GM18520 (cell line): ENCODE measurements around the gene SFT2D3.

Experiments
- ATAC-seq: cut with Tn5 transposase; IDR thresholded peaks from one replicate; pipeline ENCODE4 v1.9.1; 2021; ENCODE audit not compliant: unreplicated experiment

The SFT2D3 gene

DNA sequence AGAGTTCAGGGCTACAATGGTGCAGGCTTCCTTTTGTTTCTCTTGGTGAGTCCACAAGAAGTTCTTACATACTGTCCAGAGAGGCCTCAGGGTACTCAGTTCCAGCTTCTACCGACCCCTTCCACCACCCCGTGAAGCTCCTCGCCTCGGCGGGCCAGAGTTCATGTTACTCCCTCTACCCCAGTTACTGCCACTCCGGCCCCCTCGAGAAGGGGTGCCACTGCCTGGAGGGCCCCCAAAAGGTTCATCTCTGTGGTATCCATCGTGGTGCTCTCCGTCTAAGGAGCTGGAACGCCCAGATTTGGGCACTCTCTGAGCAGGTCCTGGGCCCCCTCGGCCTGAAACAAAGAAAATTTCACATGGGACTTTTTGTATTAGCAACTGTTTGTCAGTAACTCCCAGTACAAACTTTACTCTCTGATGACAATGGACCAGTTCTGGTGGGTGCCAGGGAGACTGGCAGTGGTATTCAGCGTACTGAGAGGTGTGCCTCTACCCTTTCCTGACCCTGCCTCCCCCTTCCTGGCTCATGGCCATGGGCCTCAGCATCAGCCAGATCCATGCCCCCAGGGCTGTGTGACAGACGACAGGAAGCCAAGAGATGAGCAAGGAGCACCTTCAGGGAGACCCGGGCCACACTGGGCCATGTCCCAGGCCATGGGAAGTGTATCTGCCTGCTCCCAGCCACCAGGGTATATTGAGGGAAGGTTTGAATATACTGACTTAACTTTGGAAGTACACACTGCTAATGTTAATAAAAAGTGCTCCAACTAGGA is 5.1 kb downstream of the SFT2D3 start:
- ATAC-seq: no peak

- ATAC-seq: no peak
Measured at GRCh38 chr2:127707890-127708648, 6.8 kb downstream of the SFT2D3 start.

- ATAC-seq: no peak
Measured at GRCh38 chr2:127709336-127709735, 8.0 kb downstream of the SFT2D3 start.

DNA sequence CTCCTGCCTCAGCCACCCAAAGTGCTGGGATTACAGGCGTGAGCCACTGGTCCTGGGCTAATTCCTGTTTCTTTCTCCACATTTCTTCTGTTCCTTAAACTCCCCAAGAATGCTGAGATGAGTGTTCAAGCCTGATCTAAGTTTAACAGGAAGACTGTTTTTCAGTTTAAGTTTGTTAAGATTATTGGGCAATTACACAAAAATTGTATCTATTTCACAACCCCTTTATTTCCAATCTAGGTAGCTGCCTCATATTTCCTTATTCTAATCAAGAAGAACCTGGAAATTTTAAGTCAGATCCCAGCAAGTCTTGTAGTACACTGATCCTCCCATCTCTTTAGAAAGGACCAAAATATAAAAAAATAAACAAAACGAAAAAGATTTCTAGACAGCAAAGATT is 11.7 kb downstream of the SFT2D3 start:
- ATAC-seq: no peak

GRCh38 chr2:127713562-127713961 is 12.3 kb downstream of the SFT2D3 start:
- ATAC-seq: no peak

DNA sequence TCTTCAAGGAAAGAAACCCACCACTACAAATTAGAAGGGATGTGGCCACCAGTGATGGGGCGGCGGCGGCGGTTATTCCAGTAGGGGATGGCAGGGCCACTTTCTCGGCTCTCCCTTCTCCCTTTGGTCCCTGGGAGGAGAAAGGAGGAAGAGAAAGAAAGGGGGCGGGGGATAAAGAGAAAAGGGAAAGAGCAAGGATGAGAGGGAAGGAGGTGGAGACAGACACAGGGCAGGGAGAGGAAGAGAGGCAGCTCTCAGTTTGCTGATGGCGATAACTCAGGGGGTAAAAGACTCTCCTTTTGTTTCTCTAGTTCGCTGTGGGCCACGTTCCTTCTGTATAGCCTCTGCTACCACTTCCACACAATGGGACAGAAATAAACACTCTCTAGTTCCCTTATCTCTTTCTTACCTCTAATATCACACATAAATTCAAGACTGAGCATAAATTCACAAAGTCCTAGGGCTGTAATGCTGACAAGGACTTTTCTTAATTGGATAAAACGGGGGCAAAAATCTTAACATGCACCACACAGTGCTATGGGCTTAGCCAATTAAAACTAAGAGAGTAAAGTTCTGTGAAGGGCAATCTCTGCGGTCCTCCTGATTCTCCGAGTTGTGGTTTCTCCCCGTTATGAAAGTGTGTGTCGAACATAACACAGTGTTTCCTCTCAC is 14.6 kb downstream of the SFT2D3 start:
- no peak for ATAC-seq

DNA sequence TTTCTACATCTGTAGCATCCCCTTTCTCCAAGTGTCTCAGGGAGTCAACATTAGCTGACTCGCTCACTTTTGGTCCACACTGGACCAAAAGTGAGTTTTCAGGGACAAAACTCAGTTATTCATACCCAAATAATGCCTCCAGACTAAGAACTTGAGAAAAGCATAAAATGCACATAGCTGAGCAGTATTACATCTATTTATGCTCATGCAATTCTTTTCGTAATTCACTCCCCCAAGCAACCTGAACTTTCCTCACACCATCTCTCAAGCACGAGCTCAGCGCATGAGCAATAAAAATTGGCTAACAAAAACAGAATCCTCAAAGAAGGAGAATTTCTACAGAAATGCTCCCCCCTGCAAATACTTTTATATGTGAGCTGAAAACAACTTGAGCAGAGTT is 17.0 kb downstream of the SFT2D3 start:
- ATAC-seq: no peak

DNA sequence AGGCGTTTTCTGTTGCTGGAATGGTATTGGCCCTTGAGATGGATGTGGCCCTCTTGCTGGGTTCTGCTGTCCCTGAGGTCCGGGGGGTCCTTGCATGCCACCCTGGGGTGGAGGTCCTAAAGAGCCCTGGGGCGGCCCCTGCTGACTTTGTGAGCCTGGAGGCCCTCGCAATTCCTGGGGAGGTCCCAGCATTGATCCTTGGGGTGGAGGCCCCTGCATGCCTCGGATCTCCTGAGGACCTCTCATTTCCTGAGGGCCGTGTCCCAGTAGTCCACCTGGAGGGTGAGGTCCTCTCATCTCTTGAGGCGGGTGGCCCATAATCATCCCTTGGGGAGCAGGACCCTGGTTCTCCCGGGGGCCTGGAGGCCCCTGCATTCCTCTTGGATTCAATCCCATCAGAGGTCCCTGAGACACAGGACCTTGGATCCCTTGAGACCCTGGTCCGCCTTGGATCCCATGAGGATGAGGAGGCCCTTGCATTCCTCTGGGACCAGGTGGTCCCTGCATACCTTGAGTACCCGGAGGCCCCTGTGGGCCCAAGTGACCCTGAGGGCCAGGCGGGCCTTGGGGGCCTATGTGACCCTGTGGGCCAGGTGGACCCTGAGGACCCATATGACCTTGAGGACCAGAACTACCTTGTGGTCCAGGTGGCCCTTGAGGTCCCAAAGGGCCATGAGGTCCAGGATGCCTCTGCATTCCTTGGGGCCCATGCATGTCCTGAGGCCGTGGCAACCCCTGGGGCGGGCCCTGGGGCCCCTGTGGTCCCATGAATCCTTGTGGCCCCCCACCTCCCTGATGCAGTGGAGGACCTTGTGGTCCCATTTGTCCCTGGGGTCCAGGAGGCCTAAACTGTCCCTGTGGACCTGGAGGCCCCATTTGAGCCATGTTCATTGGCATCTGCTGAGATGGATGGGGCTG is 18.3 kb downstream of the SFT2D3 start:
- ATAC-seq: no peak

GRCh38 chr2:127721311-127721977 is 20.1 kb downstream of the SFT2D3 start:
- ATAC-seq: no peak

- no peak for ATAC-seq
Measured at GRCh38 chr2:127721978-127722355, 20.7 kb downstream of the SFT2D3 start.

DNA sequence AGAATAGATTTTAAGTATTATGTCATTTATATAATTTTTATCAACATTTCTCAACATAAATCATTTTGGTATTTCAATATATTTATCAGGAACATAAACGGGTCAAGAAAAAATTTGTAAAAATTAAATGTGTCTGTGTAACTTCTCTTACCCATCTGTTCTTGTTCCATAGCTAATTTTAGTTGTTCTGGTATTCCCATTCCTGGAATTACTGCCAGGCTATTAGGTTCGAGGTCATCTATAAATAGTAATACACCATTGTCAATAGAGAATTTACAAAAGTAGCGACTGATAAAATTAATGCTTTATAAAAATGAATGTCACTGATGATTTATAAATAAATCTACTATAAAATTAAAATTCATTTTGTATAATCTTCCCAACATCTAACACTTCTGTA is 21.5 kb downstream of the SFT2D3 start:
- ATAC-seq: no peak

DNA sequence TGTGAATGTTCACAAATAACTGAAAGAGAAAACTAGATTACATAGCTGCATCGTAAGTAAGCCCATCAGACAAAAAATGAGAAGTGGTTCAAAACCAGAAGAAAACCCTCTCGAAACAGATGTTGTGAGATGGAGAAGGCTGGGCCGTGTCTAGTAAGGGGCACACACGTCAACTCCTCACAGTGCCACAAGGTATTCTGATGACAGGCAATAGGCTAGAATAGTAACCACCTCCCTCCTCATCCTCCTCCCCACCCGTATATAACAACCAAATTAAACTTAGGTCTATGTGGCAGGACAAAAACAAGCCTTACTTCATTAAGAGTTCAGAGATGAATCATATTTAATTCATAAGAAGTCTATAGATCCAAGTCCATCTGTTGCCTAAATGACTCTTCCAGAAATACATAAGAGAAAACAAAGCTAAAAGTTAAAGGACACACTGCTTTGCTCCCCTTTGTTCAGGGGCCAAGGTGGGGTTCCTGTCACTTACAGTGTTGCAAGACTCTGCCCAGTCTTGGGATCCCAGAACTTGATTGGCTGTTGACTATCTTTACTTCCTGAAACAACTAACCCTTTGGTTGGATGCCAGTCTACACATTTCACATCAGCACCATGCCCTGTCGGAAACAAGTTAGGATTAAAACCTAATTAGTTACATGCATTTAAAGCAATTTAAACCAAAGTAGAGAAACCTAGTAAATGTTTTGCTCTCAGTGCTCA is 25.0 kb downstream of the SFT2D3 start:
- no peak for ATAC-seq

GRCh38 chr2:127733113-127733815 is 32.0 kb downstream of the SFT2D3 start:
- no peak for ATAC-seq

GRCh38 chr2:127733816-127734537 is 32.7 kb downstream of the SFT2D3 start:
- ATAC-seq: no peak

DNA sequence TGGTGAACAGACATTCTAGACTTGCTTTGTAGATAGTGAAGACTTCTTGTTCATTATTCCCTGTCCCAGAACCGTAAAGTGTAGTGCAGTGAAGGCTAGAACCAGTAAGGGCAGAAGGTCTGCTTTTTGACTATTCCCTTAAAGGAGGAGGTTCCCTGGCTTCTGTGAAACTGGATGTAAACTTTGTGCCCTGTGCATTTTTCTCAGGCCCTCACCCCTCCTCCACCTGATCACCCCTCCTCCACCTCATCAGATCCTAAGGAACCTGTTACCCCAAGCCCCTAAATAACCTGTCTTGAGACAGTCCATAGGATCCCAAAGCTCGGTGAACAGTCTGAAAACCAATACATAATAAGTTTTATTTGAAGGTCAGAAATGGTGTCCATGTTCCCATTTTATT is 33.7 kb downstream of the SFT2D3 start:
- no peak for ATAC-seq

GRCh38 chr2:127735537-127736399 is 34.5 kb downstream of the SFT2D3 start:
- ATAC-seq: peak; percentile 43

DNA sequence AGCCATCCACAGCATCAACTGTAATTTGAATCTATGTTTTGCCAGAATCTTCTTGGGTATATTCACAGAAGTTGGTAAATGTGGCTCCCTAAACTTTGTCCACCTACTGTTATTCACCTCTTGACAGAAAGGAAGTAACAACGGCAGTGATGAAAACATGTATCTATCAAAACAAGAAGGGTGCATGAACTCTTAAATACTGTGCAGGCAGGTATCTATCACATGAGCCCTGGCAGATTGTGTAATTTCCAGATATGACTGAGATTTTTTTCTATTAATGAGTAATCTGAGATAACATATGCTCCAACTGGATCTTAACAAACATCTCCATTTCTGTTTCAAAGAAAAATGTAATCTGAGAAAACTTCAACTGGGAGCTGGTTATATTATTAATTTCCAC is 36.6 kb downstream of the SFT2D3 start:
- ATAC-seq: peak; percentile 30
